ENCODE data around the gene SULT1E1.

Gene SULT1E1

DNA sequence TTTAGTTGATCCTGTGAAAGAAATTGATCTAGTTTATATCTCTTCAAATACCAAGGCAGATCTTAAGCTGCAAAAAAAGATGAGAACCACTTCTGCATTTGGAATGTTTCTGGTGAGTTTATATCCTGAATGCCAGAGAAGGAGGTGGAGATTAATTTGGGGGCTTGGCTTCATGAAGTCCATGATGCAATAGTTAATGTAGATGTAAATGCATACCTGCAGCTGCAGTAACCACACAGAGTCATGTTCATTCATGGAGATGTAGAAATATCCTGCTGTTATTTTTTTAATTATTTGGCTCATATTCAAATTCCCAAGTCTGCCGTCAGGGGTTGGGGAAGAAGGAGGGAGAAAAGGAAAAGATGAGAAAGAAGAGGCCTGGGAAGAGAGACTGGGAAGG, at the start of gene SULT1E1:
Gene SULT1E1, minus strand, starts transcription at position 94 of the 400 bp plus-strand sequence. CDS start 2,501 bp downstream, outside the sequence.
- DNase-seq, result no peak

GRCh38 chr4:69909195-69909594, 49.2 kb upstream of the SULT1E1 start:
- no peak for DNase-seq

- no peak for DNase-seq
These were observed 47.2 kb upstream of the SULT1E1 start for GRCh38 chr4:69907151-69907550.

DNA sequence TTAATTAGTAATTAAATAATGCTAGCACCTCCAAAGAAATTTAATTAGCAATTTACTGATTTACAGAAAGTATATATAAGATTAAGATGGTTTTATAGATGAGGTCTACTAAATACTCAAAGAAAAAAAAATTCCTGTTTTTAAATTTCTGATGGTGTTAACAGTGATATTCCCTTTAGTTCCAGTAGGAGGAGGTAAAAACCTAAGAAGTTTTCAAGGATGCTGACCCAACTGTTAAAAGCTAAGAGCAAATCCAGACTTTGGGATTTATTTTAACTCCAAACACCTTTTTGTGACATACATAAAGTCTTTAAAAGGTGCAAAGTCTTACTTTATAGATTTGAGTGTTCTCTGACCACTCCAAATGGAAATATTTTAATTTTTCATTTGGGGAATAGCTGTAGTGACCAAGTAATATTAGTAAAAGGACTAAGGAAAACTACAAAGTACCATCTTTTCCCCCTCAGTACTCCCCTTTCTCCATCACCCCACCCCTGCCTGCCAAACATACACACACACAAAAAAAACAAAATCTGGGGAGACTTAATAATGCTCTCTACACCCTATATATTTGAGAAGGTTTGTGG, 36.7 kb upstream of the SULT1E1 start:
- DNase-seq, result no peak

GRCh38 chr4:69894721-69895120, 34.8 kb upstream of the SULT1E1 start:
- DNase-seq, result no peak

- DNase-seq, result no peak
These were observed 34.2 kb upstream of the SULT1E1 start for GRCh38 chr4:69894186-69894585.

GRCh38 chr4:69888336-69888735, 28.4 kb upstream of the SULT1E1 start:
- no peak for DNase-seq

- no peak for DNase-seq
These were observed 22.2 kb upstream of the SULT1E1 start for GRCh38 chr4:69882150-69882549.

- no peak for DNase-seq
These were observed 21.3 kb upstream of the SULT1E1 start for GRCh38 chr4:69881173-69881773.

GRCh38 chr4:69878250-69878649, 18.3 kb upstream of the SULT1E1 start:
- no peak for DNase-seq

GRCh38 chr4:69877453-69877852, 17.5 kb upstream of the SULT1E1 start:
- DNase-seq, result no peak

GRCh38 chr4:69876071-69876470, 16.1 kb upstream of the SULT1E1 start:
- no peak for DNase-seq

- DNase-seq, result no peak
These were observed 15.6 kb upstream of the SULT1E1 start for GRCh38 chr4:69875576-69875975.

- no peak for DNase-seq
These were observed 14.6 kb upstream of the SULT1E1 start for GRCh38 chr4:69874507-69874906.

- DNase-seq, result no peak
These were observed 1.8 kb upstream of the SULT1E1 start for GRCh38 chr4:69861756-69862155.

DNA sequence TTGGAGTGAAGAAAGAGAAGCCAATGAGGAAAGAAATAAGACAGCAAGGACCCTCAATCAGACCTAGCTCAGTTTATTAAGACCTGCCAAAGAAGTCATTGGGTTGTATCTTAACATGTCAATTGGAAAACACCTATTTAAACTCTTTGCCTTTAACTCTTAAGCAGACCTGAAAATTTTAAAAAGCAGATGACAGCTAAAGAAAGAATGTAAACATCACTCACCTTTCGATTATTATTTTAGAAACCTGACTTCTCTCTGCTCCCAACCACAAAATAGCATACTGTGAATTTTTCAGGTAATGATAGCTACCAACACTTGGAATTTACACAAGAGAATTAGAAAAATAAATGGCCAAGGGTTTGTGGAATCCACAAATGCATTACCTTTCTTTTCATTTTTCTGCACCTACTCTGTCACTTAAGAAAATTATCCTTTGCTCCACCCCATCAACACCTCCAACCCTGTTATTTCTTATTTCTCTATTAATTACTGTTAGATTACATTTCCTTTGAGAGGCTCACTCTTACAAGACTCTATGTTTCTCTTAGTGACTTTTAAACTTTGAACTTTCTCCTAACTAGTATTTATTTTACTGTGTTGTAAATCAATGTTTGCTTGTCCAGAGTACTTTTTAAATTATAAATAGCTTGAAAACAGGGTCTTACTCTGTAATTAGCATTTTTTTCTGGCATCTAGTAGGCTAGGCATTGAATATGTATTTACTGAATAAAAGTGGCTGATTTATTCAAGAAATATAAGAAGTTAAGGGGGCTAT, 765 bp upstream of the SULT1E1 start:
- DNase-seq, result no peak

- DNase-seq, result no peak
These were observed 732 bp downstream of the SULT1E1 start for GRCh38 chr4:69859140-69859685.

DNA sequence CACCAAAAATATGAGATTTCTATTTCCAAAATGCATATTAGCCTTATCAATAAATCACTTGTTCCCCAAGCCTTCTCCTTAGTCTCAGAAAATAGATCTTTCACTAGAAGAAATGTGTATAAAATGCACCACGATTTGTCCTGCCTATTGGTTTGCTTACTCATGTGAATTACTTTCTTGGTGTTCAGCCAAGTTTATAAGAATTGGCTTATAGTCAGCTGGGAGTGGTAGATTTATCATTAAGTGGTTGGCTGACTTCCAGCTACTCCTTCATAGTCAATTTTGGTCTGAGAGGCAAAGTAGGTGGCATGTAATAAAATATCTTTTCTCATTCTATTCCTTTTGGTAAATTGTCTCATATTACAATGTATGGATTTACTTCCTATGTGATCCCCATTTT, 1.3 kb downstream of the SULT1E1 start:
- DNase-seq, result no peak

GRCh38 chr4:69855822-69856221, 4.1 kb downstream of the SULT1E1 start:
- DNase-seq, result no peak

DNA sequence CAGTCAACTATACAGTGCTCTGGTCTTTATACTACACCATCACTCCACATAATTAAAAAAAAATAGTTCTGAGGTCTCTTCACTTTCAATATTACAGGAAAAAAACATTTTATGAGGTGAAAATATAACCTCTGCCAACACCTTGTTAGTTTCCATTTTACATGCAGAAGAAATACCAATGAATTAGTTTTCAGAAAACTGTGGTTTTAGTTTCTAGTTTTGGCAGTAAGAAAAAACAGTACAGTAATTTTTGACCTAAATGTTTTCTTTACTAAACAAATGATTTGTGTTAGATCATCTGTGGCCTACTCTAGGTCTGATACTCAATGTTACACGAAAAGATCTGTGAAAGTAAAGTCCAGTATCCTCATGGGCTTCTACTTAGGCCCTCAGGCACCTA, 10.0 kb downstream of the SULT1E1 start:
- no peak for DNase-seq

GRCh38 chr4:69849297-69849696, 10.6 kb downstream of the SULT1E1 start:
- DNase-seq, result no peak

DNA sequence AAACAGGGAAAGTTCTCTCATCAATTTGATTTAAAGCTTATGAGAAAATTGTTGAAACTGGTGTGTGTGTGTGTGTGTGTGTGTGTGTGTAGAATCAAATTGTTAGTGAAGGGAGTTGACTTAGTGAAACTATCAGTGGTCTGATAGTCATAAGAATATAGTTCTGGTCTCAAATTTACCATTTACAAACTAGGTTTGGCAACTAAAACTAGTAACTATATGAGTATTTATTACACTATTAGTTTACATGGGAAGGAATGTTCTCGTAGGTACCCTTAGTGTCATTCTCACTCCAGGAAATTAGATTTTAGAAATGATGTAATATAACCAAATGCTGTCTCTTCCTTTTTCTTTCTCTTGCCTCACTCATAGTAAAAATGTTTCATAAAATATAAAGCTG, 11.9 kb downstream of the SULT1E1 start:
- DNase-seq, result no peak

GRCh38 chr4:69843932-69844331, 16.0 kb downstream of the SULT1E1 start:
- no peak for DNase-seq

- DNase-seq, result no peak
These were observed 16.6 kb downstream of the SULT1E1 start for GRCh38 chr4:69843301-69843700.

Data from stimulated activated naive CD4-positive, alpha-beta T cell treated with Interleukin-2 at 50 U/mL for 16 hours (primary cell).